ENCODE data around the gene DBH.

GRCh38 chr9:133613432-133613831, 22.7 kb upstream of the DBH start:
- TF ChIP-seq CTCF (IDR thresholded peaks at IDR 0.05; ENCODE audit: insufficient read depth, low read length) (no peak), GABPA (IDR thresholded peaks at IDR 0.05; ENCODE audit: low read depth) (no peak), POLR2AphosphoS5 (IDR thresholded peaks at IDR 0.05; ENCODE audit: low read depth) (no peak), REST (IDR thresholded peaks at IDR 0.05; ENCODE audit: insufficient replicate concordance, low read depth) (no peak)
